Measurements from ENCODE around the gene CD22.

The CD22 gene

GRCh38 chr19:35296644-35297514 is 32.1 kb upstream of the CD22 start:
- no peak for DNase-seq

- no peak for DNase-seq
Measured at GRCh38 chr19:35297515-35297848, 31.5 kb upstream of the CD22 start.

- DNase-seq: no peak
Measured at GRCh38 chr19:35297922-35298321, 31.1 kb upstream of the CD22 start.

- DNase-seq: no peak
Measured at GRCh38 chr19:35298561-35298972, 30.4 kb upstream of the CD22 start.

GRCh38 chr19:35299523-35300338 is 29.3 kb upstream of the CD22 start:
- DNase-seq: no peak

- no peak for DNase-seq
Measured at GRCh38 chr19:35300339-35300649, 28.7 kb upstream of the CD22 start.

- DNase-seq: no peak
Measured at GRCh38 chr19:35301961-35302360, 27.0 kb upstream of the CD22 start.

- no peak for DNase-seq
Measured at GRCh38 chr19:35302446-35302845, 26.5 kb upstream of the CD22 start.

- peak; percentile 41 for DNase-seq
Measured at GRCh38 chr19:35303357-35303915, 25.6 kb upstream of the CD22 start.

GRCh38 chr19:35304036-35304435 is 25.0 kb upstream of the CD22 start:
- no peak for DNase-seq

GRCh38 chr19:35305181-35305580 is 23.8 kb upstream of the CD22 start:
- no peak for DNase-seq

GRCh38 chr19:35306473-35307246 is 22.3 kb upstream of the CD22 start:
- no peak for DNase-seq

- DNase-seq: no peak
Measured at GRCh38 chr19:35307931-35308330, 21.1 kb upstream of the CD22 start.

- DNase-seq: no peak
Measured at GRCh38 chr19:35308910-35309309, 20.1 kb upstream of the CD22 start.

- no peak for DNase-seq
Measured at GRCh38 chr19:35309481-35310279, 19.3 kb upstream of the CD22 start.

- DNase-seq: no peak
Measured at GRCh38 chr19:35310331-35310730, 18.7 kb upstream of the CD22 start.

- no peak for DNase-seq
Measured at GRCh38 chr19:35310811-35311465, 18.0 kb upstream of the CD22 start.

- no peak for DNase-seq
Measured at GRCh38 chr19:35311901-35312665, 16.9 kb upstream of the CD22 start.

- DNase-seq: no peak
Measured at GRCh38 chr19:35313587-35313986, 15.4 kb upstream of the CD22 start.

GRCh38 chr19:35314031-35314430 is 15.0 kb upstream of the CD22 start:
- DNase-seq: no peak

GRCh38 chr19:35314858-35315470 is 14.0 kb upstream of the CD22 start:
- DNase-seq: no peak
